WTC11 (cell line): ENCODE results near the gene CACNA2D3.

ENCODE experiments used
- CBFB ChIP-seq: sonication (generic); formaldehyde crosslinking; IDR thresholded peaks from 2 replicates; pipeline ENCODE4 v1.8.1; 2022; ENCODE audit warnings: mild to moderate bottlenecking, low read depth, missing genetic modification reagents
- CREB1 ChIP-seq: sonication (generic); formaldehyde crosslinking; IDR thresholded peaks from 2 replicates; pipeline ENCODE4 v1.8.0; 2023; ENCODE audit warnings: mild to moderate bottlenecking, missing genetic modification reagents
- ELF4 ChIP-seq: sonication (generic); formaldehyde crosslinking; IDR thresholded peaks from 2 replicates; pipeline ENCODE4 v1.8.1; 2022; ENCODE audit warnings: low read depth, mild to moderate bottlenecking, moderate library complexity, missing genetic modification reagents
- EMX1 ChIP-seq: fragments of 250-450 bp; sonication (Bioruptor Pico); IDR thresholded peaks from 2 replicates; pipeline ENCODE4 v1.8.0; 2021; ENCODE audit warnings: mild to moderate bottlenecking
- ZNF281 ChIP-seq: sonication (generic); formaldehyde crosslinking; IDR thresholded peaks from 2 replicates; pipeline ENCODE4 v1.8.0; 2023; ENCODE audit warnings: mild to moderate bottlenecking, missing genetic modification reagents
- ZNF423 ChIP-seq: fragments of 250-450 bp; sonication (Bioruptor Pico); IDR thresholded peaks from 2 replicates; pipeline ENCODE4 v2.1.2; 2022; ENCODE audit warnings: mild to moderate bottlenecking, moderate library complexity
- TF ChIP-seq, protein P1 (sequence below): fragments of 200-600 bp; IDR thresholded peaks from 2 replicates; pipeline ENCODE4 v1.8.0; 2022; ENCODE audit warnings: antibody characterized with exemption
- TF ChIP-seq, protein P2 (sequence below): sonication (generic); formaldehyde crosslinking; IDR thresholded peaks from 2 replicates; pipeline ENCODE4 v1.8.1; 2022; ENCODE audit warnings: low read depth, missing genetic modification reagents, borderline replicate concordance

- TF ChIP-seq EMX1 (CRISPR knock-in tag) (no peak), ZNF281 (no peak), CREB1 (CRISPR knock-in tag) (no peak), ZNF423 (CRISPR knock-in tag) (no peak), CBFB (CRISPR knock-in tag) (no peak), ELF4 (CRISPR knock-in tag) (no peak)
- TF ChIP-seq, protein P1, sequence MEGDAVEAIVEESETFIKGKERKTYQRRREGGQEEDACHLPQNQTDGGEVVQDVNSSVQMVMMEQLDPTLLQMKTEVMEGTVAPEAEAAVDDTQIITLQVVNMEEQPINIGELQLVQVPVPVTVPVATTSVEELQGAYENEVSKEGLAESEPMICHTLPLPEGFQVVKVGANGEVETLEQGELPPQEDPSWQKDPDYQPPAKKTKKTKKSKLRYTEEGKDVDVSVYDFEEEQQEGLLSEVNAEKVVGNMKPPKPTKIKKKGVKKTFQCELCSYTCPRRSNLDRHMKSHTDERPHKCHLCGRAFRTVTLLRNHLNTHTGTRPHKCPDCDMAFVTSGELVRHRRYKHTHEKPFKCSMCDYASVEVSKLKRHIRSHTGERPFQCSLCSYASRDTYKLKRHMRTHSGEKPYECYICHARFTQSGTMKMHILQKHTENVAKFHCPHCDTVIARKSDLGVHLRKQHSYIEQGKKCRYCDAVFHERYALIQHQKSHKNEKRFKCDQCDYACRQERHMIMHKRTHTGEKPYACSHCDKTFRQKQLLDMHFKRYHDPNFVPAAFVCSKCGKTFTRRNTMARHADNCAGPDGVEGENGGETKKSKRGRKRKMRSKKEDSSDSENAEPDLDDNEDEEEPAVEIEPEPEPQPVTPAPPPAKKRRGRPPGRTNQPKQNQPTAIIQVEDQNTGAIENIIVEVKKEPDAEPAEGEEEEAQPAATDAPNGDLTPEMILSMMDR = 0 out of 2 replicates have a peak, but pooled peaks have one; percentile 15
- TF ChIP-seq, protein P2, sequence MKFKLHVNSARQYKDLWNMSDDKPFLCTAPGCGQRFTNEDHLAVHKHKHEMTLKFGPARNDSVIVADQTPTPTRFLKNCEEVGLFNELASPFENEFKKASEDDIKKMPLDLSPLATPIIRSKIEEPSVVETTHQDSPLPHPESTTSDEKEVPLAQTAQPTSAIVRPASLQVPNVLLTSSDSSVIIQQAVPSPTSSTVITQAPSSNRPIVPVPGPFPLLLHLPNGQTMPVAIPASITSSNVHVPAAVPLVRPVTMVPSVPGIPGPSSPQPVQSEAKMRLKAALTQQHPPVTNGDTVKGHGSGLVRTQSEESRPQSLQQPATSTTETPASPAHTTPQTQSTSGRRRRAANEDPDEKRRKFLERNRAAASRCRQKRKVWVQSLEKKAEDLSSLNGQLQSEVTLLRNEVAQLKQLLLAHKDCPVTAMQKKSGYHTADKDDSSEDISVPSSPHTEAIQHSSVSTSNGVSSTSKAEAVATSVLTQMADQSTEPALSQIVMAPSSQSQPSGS = no peak
Observed at GRCh38 chr3:54870423-54870822, 748.1 kb downstream of the CACNA2D3 start.
